GM12878 (cell line): ENCODE measurements around the gene CBLN3. TPM values are rescaled to one million over a fixed set of nuclear protein-coding genes. Genes with fewer than 3 reads are reported as not detected.
A peak's percentile ranks its signal among the peaks of the same experiment; 100 is the strongest.

Source experiments
- ATAC-seq: fragments of 200-7000 bp; cut with Tn5 transposase; 3 replicates; pipeline ENCODE4 v1.9.1; 2020; ENCODE audit warnings: mild to moderate bottlenecking, moderate library complexity
- BruUV-seq: library from RNA; stranded (reverse); fragments of 400-500 nt; replicated peaks from 2 replicates; lab custom pipeline; 2021; lab: Mats Ljungman, UMichigan
- CTCF ChIA-PET: fragments of 300-600 bp; sonication (Branson Sonifier 250); formaldehyde crosslinking; extraction: SDS; loops from one replicate; lab custom pipeline; 2021; ENCODE audit warnings: inconsistent platforms; lab: Yijun Ruan, JAX
- POLR2A ChIA-PET: fragments of 350-600 bp; formaldehyde crosslinking; extraction: SDS; loops from one replicate; lab custom pipeline; 2021; ENCODE audit warnings: inconsistent platforms; lab: Charles Lee
- RAD21 ChIA-PET: fragments of 300-600 bp; sonication (Branson Sonifier 250); formaldehyde crosslinking; loops from one replicate; lab custom pipeline; 2023; ENCODE audit warnings: antibody characterized with exemption; ENCODE audit not compliant: unreplicated experiment; lab: Charles Lee
- SMC1A ChIA-PET: fragments of 300-600 bp; sonication (Branson Sonifier 250); formaldehyde crosslinking; loops from one replicate; lab custom pipeline; 2023; ENCODE audit not compliant: unreplicated experiment, uncharacterized antibody; lab: Charles Lee
- DNase-seq: peaks from one replicate; pipeline ENCODE4 v3.0.0-alpha.2; 2011; ENCODE audit warnings: low read depth, low spot score
- FAIRE-seq: peaks from 3 replicates; lab custom pipeline; 2011; peaks lifted over from hg19 to GRCh38; lab: Jason Lieb, UNC
- H2AFZ ChIP-seq: 2 replicates; pipeline ENCODE4 v1.6.0; 2011; ENCODE audit warnings: low read depth, low read length, control low read depth; ENCODE audit not compliant: control insufficient read depth
- H3K27ac ChIP-seq: 2 replicates; pipeline ENCODE4 v1.5.1; 2011; ENCODE audit warnings: control low read depth; ENCODE audit not compliant: control insufficient read depth, insufficient read depth
- H3K27me3 ChIP-seq, 2 experiments: replicated peaks in 1 of 2; 2 replicates each; pipeline versions ENCODE4 v1.6.0 to v1.6.1; 2011; ENCODE audit warnings: low read length in 1 of 2; ENCODE audit not compliant: control insufficient read depth in 2 of 2, insufficient read depth in 2 of 2
- H3K36me3 ChIP-seq, 2 experiments: 2 replicates each; pipeline ENCODE4 v1.5.1; 2011; ENCODE audit warnings: low read length in 1 of 2; ENCODE audit not compliant: control insufficient read depth in 2 of 2, insufficient read depth in 2 of 2
- H3K4me1 ChIP-seq: 2 replicates; pipeline ENCODE4 v1.6.1; 2011; ENCODE audit warnings: mild to moderate bottlenecking, low read length, moderate library complexity, mixed read lengths; ENCODE audit not compliant: control insufficient read depth, insufficient read depth
- H3K4me2 ChIP-seq: 2 replicates; pipeline ENCODE4 v1.6.0; 2011; ENCODE audit warnings: control low read depth; ENCODE audit not compliant: control insufficient read depth, insufficient read depth
- H3K4me3 ChIP-seq: fragments of 200-600 bp; sonication (generic); 2 replicates; pipeline ENCODE4 v1.5.1; 2016
- H3K79me2 ChIP-seq: 2 replicates; pipeline ENCODE4 v1.6.0; 2011; ENCODE audit warnings: low read length; ENCODE audit not compliant: control insufficient read depth, insufficient read depth
- H3K9ac ChIP-seq: 2 replicates; pipeline ENCODE4 v1.8.0; 2011; ENCODE audit warnings: low read length, control low read depth, mixed read lengths; ENCODE audit not compliant: control insufficient read depth, insufficient read depth
- H3K9me3 ChIP-seq: replicated peaks from 3 replicates; pipeline ENCODE4 v1.5.1; 2011; ENCODE audit warnings: mild to moderate bottlenecking, low read length; ENCODE audit not compliant: control insufficient read depth, insufficient read depth
- H4K20me1 ChIP-seq: 2 replicates; pipeline ENCODE4 v1.6.0; 2011; ENCODE audit not compliant: control insufficient read depth, insufficient read depth
- BHLHE40 ChIP-seq, 2 experiments: fragments of 450-650 bp in 1 of 2; IDR thresholded peaks; 2 replicates each; pipeline ENCODE4 v1.6.1; 2011 to 2017; ENCODE audit warnings: low read depth in 2 of 2, borderline replicate concordance in 1 of 2, improper control_type of control experiment in 1 of 2, low read length in 1 of 2, mild to moderate bottlenecking in 1 of 2
- CBFB ChIP-seq: IDR thresholded peaks from 2 replicates; pipeline ENCODE4 v1.6.1; 2016; ENCODE audit warnings: antibody characterized with exemption, low read depth
- CHD1 ChIP-seq: IDR thresholded peaks from 2 replicates; pipeline ENCODE4 v1.6.1; 2012; ENCODE audit warnings: low read depth, low read length, improper control_type of control experiment
- MTA2 ChIP-seq: fragments of 450-650 bp; IDR thresholded peaks from 2 replicates; pipeline ENCODE4 v1.6.1; 2016; ENCODE audit warnings: low read depth, mild to moderate bottlenecking, moderate library complexity
- NRF1 ChIP-seq: conservative IDR thresholded peaks from 2 replicates; pipeline ENCODE4 v1.6.1; 2011; ENCODE audit warnings: mild to moderate bottlenecking, low read depth, low read length, improper control_type of control experiment
- POLR2AphosphoS5 ChIP-seq: IDR thresholded peaks from 2 replicates; pipeline ENCODE4 v1.6.1; 2011; ENCODE audit warnings: mild to moderate bottlenecking, low read length, inconsistent platforms
- RB1 ChIP-seq: fragments of 450-650 bp; formaldehyde crosslinking; IDR thresholded peaks from 2 replicates; pipeline ENCODE4 v1.6.1; 2017; ENCODE audit warnings: mild to moderate bottlenecking, borderline replicate concordance
- TAF1 ChIP-seq: IDR thresholded peaks from 2 replicates; pipeline ENCODE4 v1.6.1; 2011; ENCODE audit warnings: mild to moderate bottlenecking, low read depth, low read length, borderline replicate concordance
- WGBS: methylation state at CpG from one replicate; pipeline ENCODE4 v1.1.6; 2016; ENCODE audit warnings: low lambda C conversion rate; ENCODE audit not compliant: insufficient replicate concordance, insufficient coverage; ENCODE audit errors: missing lambda C conversion rate; 5-methylcytosine and 5-hydroxymethylcytosine counted together
- in situ Hi-C: fragments of 300-500 bp; cut with MboI; formaldehyde crosslinking; loops from 9 replicates; pipeline ENCODE4 v1.14.3; 2018; ENCODE audit warnings: mixed read lengths
- intact Hi-C: fragments of 100-400 bp; cut with micrococcal nuclease; formaldehyde crosslinking; loops from one replicate; pipeline ENCODE4 v1.14.2; 2022; ENCODE audit not compliant: unreplicated experiment
- polyA plus RNA-seq, 11 experiments: library from polyadenylated mRNA; depleted of rRNA in 4 of 11; unstranded in 6 of 11; stranded (reverse) in 5 of 11; fragments of >200 nt; fragmentation: Nextera tagmentation in 4 of 11; fragmentation: Illumina TruSeq in 1 of 11; extraction: Ambion mirVana in 4 of 11; extraction: Trizol in 1 of 11; gene quantifications; 1 replicate in 1 of 11; 2 replicates in 10 of 11; pipeline versions ENCODE4 v1.2.1 to v1.2.3, GENCODE V29; 2011 to 2016; ENCODE audit warnings: inconsistent platforms in 2 of 11, missing spikeins in 2 of 11, low read depth in 1 of 11
- total RNA-seq, 4 experiments: library from RNA; depleted of rRNA in 3 of 4; stranded (reverse); fragments of >200 nt in 3 of 4; fragmentation: Illumina TruSeq in 1 of 4; extraction: Trizol in 1 of 4; gene quantifications; 2 replicates each; pipeline versions ENCODE4 v1.2.1 to v1.2.3, GENCODE V29; 2013 to 2021
- TF ChIP-seq, protein P1 (sequence below): IDR thresholded peaks from 2 replicates; pipeline ENCODE4 v1.6.1; 2011; ENCODE audit warnings: borderline replicate concordance, low read depth, mild to moderate bottlenecking, moderate library complexity, mixed read lengths, low read length; ENCODE audit not compliant: insufficient read depth; ENCODE audit errors: extremely low read length
- TF ChIP-seq, protein P2 (sequence below): fragments of 450-650 bp; IDR thresholded peaks from 2 replicates; pipeline ENCODE4 v1.6.1; 2017; ENCODE audit warnings: mild to moderate bottlenecking
- TF ChIP-seq, protein P3 (sequence below): fragments of 450-650 bp; conservative IDR thresholded peaks from 2 replicates; pipeline ENCODE4 v1.6.1; 2017; ENCODE audit warnings: mild to moderate bottlenecking, moderate library complexity
- TF ChIP-seq, protein P4 (sequence below): fragments of 450-650 bp; formaldehyde crosslinking; IDR thresholded peaks from 2 replicates; pipeline ENCODE4 v1.4.0; 2020; ENCODE audit warnings: mild to moderate bottlenecking, moderate library complexity

The CBLN3 gene
- total and polyA plus RNA-seq, 10 of the 15 experiments (the other 5 are each of a cell fraction or from before 2014, with no cell fraction given): 0.16 to 4.9 (median 1.3) TPM

DNA sequence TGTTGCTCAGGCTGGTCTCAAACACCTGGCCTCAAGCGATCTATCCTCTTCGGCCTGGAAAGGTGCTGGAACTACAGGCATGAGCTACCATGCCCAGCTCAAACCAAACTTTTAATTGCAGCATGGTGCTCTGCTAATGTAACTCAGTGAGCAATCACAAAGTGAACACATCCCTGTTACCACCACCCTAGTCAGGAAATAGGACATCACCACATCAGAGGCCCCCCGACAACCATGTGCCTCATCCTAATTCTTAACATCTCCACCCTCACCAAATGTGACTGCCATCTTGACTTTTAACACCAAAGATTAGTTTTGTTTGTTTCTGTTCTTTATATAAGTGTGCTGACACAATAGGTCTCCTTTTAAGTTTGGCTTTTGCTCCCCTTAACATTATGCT, 35.9 kb upstream of the CBLN3 start (continued):
- TF ChIP-seq, protein P1, sequence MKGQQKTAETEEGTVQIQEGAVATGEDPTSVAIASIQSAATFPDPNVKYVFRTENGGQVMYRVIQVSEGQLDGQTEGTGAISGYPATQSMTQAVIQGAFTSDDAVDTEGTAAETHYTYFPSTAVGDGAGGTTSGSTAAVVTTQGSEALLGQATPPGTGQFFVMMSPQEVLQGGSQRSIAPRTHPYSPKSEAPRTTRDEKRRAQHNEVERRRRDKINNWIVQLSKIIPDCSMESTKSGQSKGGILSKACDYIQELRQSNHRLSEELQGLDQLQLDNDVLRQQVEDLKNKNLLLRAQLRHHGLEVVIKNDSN: no peak
- TF ChIP-seq, protein P2, sequence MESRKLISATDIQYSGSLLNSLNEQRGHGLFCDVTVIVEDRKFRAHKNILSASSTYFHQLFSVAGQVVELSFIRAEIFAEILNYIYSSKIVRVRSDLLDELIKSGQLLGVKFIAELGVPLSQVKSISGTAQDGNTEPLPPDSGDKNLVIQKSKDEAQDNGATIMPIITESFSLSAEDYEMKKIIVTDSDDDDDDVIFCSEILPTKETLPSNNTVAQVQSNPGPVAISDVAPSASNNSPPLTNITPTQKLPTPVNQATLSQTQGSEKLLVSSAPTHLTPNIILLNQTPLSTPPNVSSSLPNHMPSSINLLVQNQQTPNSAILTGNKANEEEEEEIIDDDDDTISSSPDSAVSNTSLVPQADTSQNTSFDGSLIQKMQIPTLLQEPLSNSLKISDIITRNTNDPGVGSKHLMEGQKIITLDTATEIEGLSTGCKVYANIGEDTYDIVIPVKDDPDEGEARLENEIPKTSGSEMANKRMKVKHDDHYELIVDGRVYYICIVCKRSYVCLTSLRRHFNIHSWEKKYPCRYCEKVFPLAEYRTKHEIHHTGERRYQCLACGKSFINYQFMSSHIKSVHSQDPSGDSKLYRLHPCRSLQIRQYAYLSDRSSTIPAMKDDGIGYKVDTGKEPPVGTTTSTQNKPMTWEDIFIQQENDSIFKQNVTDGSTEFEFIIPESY: no peak
- TF ChIP-seq, protein P3, sequence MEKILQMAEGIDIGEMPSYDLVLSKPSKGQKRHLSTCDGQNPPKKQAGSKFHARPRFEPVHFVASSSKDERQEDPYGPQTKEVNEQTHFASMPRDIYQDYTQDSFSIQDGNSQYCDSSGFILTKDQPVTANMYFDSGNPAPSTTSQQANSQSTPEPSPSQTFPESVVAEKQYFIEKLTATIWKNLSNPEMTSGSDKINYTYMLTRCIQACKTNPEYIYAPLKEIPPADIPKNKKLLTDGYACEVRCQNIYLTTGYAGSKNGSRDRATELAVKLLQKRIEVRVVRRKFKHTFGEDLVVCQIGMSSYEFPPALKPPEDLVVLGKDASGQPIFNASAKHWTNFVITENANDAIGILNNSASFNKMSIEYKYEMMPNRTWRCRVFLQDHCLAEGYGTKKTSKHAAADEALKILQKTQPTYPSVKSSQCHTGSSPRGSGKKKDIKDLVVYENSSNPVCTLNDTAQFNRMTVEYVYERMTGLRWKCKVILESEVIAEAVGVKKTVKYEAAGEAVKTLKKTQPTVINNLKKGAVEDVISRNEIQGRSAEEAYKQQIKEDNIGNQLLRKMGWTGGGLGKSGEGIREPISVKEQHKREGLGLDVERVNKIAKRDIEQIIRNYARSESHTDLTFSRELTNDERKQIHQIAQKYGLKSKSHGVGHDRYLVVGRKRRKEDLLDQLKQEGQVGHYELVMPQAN: no peak

DNA sequence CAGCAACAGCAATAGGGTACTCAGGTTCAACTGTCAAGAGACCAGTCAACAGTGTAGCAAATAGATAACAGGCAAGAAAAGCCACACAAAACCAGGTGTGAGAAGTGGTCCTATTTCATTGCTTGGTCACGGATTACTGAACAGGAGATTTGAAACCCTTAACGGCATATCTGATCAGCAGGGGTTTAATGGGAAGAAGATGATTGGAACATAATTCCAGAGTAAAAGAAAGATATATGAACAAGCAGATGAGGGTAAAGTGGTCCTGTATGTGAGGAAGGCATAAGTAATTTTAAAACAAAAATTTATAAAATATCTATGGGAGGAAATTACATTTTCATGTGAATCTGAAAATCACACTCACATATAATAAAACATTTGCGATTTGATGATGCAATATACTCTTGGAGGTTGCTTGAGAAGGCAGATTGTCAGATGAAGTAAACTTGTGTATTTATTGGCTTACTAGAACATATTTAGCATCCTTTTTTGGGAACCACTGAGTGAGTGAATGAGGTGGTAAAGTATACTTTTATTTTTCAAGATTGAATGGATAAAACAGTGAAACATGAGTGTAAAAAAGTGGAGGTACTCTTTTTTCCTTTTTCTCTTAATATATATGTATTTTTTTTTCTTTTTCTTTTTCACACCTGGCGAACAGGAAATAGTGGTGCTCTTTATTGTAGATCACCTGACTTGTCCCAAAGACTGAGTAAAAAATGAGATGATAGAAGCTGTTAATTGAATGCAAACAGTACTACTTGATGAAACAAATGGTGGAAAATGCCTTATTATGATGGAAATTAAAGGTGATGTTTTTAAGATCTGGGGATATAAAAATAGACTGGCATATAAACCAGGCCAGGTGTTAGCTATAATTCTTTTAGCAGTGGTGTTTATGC, 34.7 kb upstream of the CBLN3 start:
- ChIA-PET RAD21 (no interaction called here), POLR2A (no interaction called here), CTCF (interaction anchor here (0.7 to 1.1 kb wide), 2 partner anchors 28 to 1100 kb away, joined by 3 read pairs; no protein-coding TSS in a partner anchor), SMC1A (no interaction called here)
- DNase-seq (no peak), ATAC-seq (peak; percentile 48), FAIRE-seq (peak; percentile 52)
- H2AFZ ChIP-seq: no peak overlapping the region
- peak overlapping the region; percentile 42; the same call in 1 of the 2 replicates for H3K4me2 ChIP-seq
- WGBS: 75% methylated on average over 4 of the region's 4 CpGs
- intact Hi-C loops (no loop called here), in situ Hi-C loops (loop anchor here (5.0 kb wide), 1 partner anchor 48 kb away; no protein-coding TSS in a partner anchor)
- no peak overlapping the region for H3K9ac ChIP-seq
- no peaks in the 10 kb centered on the region for H3K79me2 ChIP-seq
- BruUV-seq: no TSS peak
- H3K36me3 ChIP-seq: no peaks in the 10 kb centered on the region
- H3K9me3 ChIP-seq: no peaks in the 10 kb centered on the region
- H4K20me1 ChIP-seq: no peaks in the 10 kb centered on the region
- peak overlapping the region; percentile 31 for H3K27ac ChIP-seq
- no peaks in the 10 kb centered on the region for H3K27me3 ChIP-seq
- peaks cover 7% of the 10 kb centered on the region for H3K4me1 ChIP-seq
- no peak overlapping the region for H3K4me3 ChIP-seq
- TF ChIP-seq RB1: no peak
- TF ChIP-seq MTA2: no peak
- TF ChIP-seq NRF1: no peak
- no peak for TF ChIP-seq CHD1
- TF ChIP-seq BHLHE40 (IDR thresholded peaks at IDR 0.05; ENCODE audit: borderline replicate concordance in 1 of 2, low read depth in 2 of 2, low read length in 1 of 2): no peak
- no peak for TF ChIP-seq CBFB
- no peak for TF ChIP-seq POLR2AphosphoS5
- TF ChIP-seq TAF1: no peak
- TF ChIP-seq, protein P4, sequence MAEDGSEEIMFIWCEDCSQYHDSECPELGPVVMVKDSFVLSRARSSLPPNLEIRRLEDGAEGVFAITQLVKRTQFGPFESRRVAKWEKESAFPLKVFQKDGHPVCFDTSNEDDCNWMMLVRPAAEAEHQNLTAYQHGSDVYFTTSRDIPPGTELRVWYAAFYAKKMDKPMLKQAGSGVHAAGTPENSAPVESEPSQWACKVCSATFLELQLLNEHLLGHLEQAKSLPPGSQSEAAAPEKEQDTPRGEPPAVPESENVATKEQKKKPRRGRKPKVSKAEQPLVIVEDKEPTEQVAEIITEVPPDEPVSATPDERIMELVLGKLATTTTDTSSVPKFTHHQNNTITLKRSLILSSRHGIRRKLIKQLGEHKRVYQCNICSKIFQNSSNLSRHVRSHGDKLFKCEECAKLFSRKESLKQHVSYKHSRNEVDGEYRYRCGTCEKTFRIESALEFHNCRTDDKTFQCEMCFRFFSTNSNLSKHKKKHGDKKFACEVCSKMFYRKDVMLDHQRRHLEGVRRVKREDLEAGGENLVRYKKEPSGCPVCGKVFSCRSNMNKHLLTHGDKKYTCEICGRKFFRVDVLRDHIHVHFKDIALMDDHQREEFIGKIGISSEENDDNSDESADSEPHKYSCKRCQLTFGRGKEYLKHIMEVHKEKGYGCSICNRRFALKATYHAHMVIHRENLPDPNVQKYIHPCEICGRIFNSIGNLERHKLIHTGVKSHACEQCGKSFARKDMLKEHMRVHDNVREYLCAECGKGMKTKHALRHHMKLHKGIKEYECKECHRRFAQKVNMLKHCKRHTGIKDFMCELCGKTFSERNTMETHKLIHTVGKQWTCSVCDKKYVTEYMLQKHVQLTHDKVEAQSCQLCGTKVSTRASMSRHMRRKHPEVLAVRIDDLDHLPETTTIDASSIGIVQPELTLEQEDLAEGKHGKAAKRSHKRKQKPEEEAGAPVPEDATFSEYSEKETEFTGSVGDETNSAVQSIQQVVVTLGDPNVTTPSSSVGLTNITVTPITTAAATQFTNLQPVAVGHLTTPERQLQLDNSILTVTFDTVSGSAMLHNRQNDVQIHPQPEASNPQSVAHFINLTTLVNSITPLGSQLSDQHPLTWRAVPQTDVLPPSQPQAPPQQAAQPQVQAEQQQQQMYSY (CRISPR knock-in tag): no peak
